Measurements from ENCODE around the gene EPHB3. TPM values are rescaled to one million over a fixed set of nuclear protein-coding genes. Genes with fewer than 3 reads are reported as not detected.

EPHB3 gene
- total RNA-seq, 2 experiments from 2014 or later, result 0.12 to 0.22 TPM

- Mint-ChIP-seq H3K27me3 (peaks cover 18% of the 10 kb centered on the region), H3K4me1 (no peaks in the 10 kb centered on the region), H3K36me3 (ENCODE audit: low read depth) (no peaks in the 10 kb centered on the region), H3K27ac (no peak overlapping the region), H3K9me3 (no peaks in the 10 kb centered on the region), H3K4me3 (no peak overlapping the region)
- ChIA-PET CTCF (interaction anchor here (0.6 to 2.6 kb wide), 5 partner anchors 8 to 210 kb away, joined by 3 to 12 read pairs (median 3); partner anchors contain the start of gene EPHB3), POLR2A (interaction anchor here (0.7 to 1.4 kb wide), 2 partner anchors 8 to 166 kb away, joined by 3 to 5 read pairs; no protein-coding TSS in a partner anchor)
- no peak for DNase-seq
Measured at GRCh38 chr3:184537885-184538665, 23.5 kb upstream of the EPHB3 start.

GRCh38 chr3:184538666-184539431, 22.7 kb upstream of the EPHB3 start:
- H3K27me3 Mint-ChIP-seq, result peaks cover 18% of the 10 kb centered on the region
- H3K36me3 Mint-ChIP-seq (ENCODE audit: low read depth), result no peaks in the 10 kb centered on the region
- no peaks in the 10 kb centered on the region for H3K9me3 Mint-ChIP-seq
- no peak overlapping the region for H3K27ac Mint-ChIP-seq
- ChIA-PET POLR2A (interaction anchor here (1.4 kb wide), 1 partner anchor 9 kb away, joined by 3 read pairs; no protein-coding TSS in a partner anchor), CTCF (interaction anchor here (0.6 to 2.6 kb wide), 4 partner anchors 9 to 72 kb away, joined by 3 to 12 read pairs (median 4); no protein-coding TSS in a partner anchor)
- no peak overlapping the region for H3K4me3 Mint-ChIP-seq
- no peak for DNase-seq
- peaks cover 4% of the 10 kb centered on the region for H3K4me1 Mint-ChIP-seq

GRCh38 chr3:184539801-184540435, 21.7 kb upstream of the EPHB3 start:
- no peak overlapping the region for H3K4me3 Mint-ChIP-seq
- H3K9me3 Mint-ChIP-seq, result no peaks in the 10 kb centered on the region
- ChIA-PET POLR2A (interaction anchor here (1.4 kb wide), 1 partner anchor 10 kb away, joined by 3 read pairs; no protein-coding TSS in a partner anchor), CTCF (interaction anchor here (0.6 to 2.6 kb wide), 6 partner anchors 10 to 255 kb away, joined by 3 to 12 read pairs (median 4); no protein-coding TSS in a partner anchor)
- H3K27ac Mint-ChIP-seq, result no peak overlapping the region
- peaks cover 20% of the 10 kb centered on the region for H3K27me3 Mint-ChIP-seq
- no peak for DNase-seq
- H3K4me1 Mint-ChIP-seq, result peaks cover 8% of the 10 kb centered on the region
- H3K36me3 Mint-ChIP-seq (ENCODE audit: low read depth), result no peaks in the 10 kb centered on the region

- H3K4me1 Mint-ChIP-seq, result peaks cover 8% of the 10 kb centered on the region
- ChIA-PET POLR2A (no interaction called here), CTCF (interaction anchor here (0.6 to 3.2 kb wide), 11 partner anchors 9 to 256 kb away, joined by 3 to 21 read pairs (median 3); no protein-coding TSS in a partner anchor)
- H3K36me3 Mint-ChIP-seq (ENCODE audit: low read depth), result no peaks in the 10 kb centered on the region
- H3K27ac Mint-ChIP-seq, result no peak overlapping the region
- DNase-seq, result peak; percentile 84
- peaks cover 23% of the 10 kb centered on the region for H3K27me3 Mint-ChIP-seq
- no peak overlapping the region for H3K4me3 Mint-ChIP-seq
- H3K9me3 Mint-ChIP-seq, result no peaks in the 10 kb centered on the region
Measured at GRCh38 chr3:184540777-184541681, 20.6 kb upstream of the EPHB3 start.

GRCh38 chr3:184541886-184542562, 19.6 kb upstream of the EPHB3 start:
- Mint-ChIP-seq H3K27me3 (peaks cover 20% of the 10 kb centered on the region), H3K36me3 (ENCODE audit: low read depth) (no peaks in the 10 kb centered on the region), H3K27ac (no peak overlapping the region), H3K4me3 (no peak overlapping the region), H3K9me3 (no peaks in the 10 kb centered on the region), H3K4me1 (peaks cover 8% of the 10 kb centered on the region)
- ChIA-PET CTCF (interaction anchor here (0.9 to 3.2 kb wide), 8 partner anchors 10 to 180 kb away, joined by 3 to 21 read pairs (median 4); no protein-coding TSS in a partner anchor), POLR2A (no interaction called here)
- no peak for DNase-seq

GRCh38 chr3:184542577-184542976, 19.0 kb upstream of the EPHB3 start:
- H3K27ac Mint-ChIP-seq, result no peak overlapping the region
- peaks cover 8% of the 10 kb centered on the region for H3K4me1 Mint-ChIP-seq
- CTCF ChIA-PET, result interaction anchor here (1.0 to 3.2 kb wide), 5 partner anchors 11 to 180 kb away, joined by 4 to 21 read pairs (median 6); no protein-coding TSS in a partner anchor
- no peak for DNase-seq
- no peaks in the 10 kb centered on the region for H3K36me3 Mint-ChIP-seq (ENCODE audit: low read depth)
- POLR2A ChIA-PET, result no interaction called here
- no peaks in the 10 kb centered on the region for H3K9me3 Mint-ChIP-seq
- H3K4me3 Mint-ChIP-seq, result no peak overlapping the region
- peaks cover 19% of the 10 kb centered on the region for H3K27me3 Mint-ChIP-seq

- H3K4me3 Mint-ChIP-seq, result no peak overlapping the region
- no peaks in the 10 kb centered on the region for H3K9me3 Mint-ChIP-seq
Measured at GRCh38 chr3:184543256-184543655, 18.3 kb upstream of the EPHB3 start.

GRCh38 chr3:184543843-184544512, 17.6 kb upstream of the EPHB3 start:
- peaks cover 8% of the 10 kb centered on the region for H3K4me1 Mint-ChIP-seq
- POLR2A ChIA-PET, result no interaction called here
- no peak overlapping the region for H3K27ac Mint-ChIP-seq
- CTCF ChIA-PET, result interaction anchor here (2.0 kb wide), 1 partner anchor 172 kb away, joined by 8 read pairs; no protein-coding TSS in a partner anchor
- no peaks in the 10 kb centered on the region for H3K9me3 Mint-ChIP-seq
- H3K4me3 Mint-ChIP-seq, result no peak overlapping the region
- no peaks in the 10 kb centered on the region for H3K36me3 Mint-ChIP-seq (ENCODE audit: low read depth)
- DNase-seq, result peak; percentile 85
- H3K27me3 Mint-ChIP-seq, result peaks cover 12% of the 10 kb centered on the region

More at GRCh38 chr3:184543256-184543655, 18.3 kb upstream of the EPHB3 start:
- DNase-seq, result no peak
- CTCF ChIA-PET, result interaction anchor here (0.6 to 3.2 kb wide), 5 partner anchors 18 to 396 kb away, joined by 3 to 21 read pairs (median 4); no protein-coding TSS in a partner anchor
- peaks cover 8% of the 10 kb centered on the region for H3K4me1 Mint-ChIP-seq
- no peaks in the 10 kb centered on the region for H3K36me3 Mint-ChIP-seq (ENCODE audit: low read depth)
- no peak overlapping the region for H3K27ac Mint-ChIP-seq
- peaks cover 15% of the 10 kb centered on the region for H3K27me3 Mint-ChIP-seq
- POLR2A ChIA-PET, result no interaction called here

- no peak overlapping the region for H3K4me3 Mint-ChIP-seq
- H3K36me3 Mint-ChIP-seq (ENCODE audit: low read depth), result no peaks in the 10 kb centered on the region
- H3K4me1 Mint-ChIP-seq, result peaks cover 8% of the 10 kb centered on the region
- no peaks in the 10 kb centered on the region for H3K9me3 Mint-ChIP-seq
- ChIA-PET POLR2A (no interaction called here), CTCF (interaction anchor here (2.0 kb wide), 1 partner anchor 172 kb away, joined by 8 read pairs; no protein-coding TSS in a partner anchor)
- no peak overlapping the region for H3K27ac Mint-ChIP-seq
- peaks cover 12% of the 10 kb centered on the region for H3K27me3 Mint-ChIP-seq
- no peak for DNase-seq
Measured at GRCh38 chr3:184544513-184544861, 17.1 kb upstream of the EPHB3 start.

GRCh38 chr3:184545769-184546168, 15.8 kb upstream of the EPHB3 start:
- Mint-ChIP-seq H3K27ac (no peak overlapping the region), H3K4me1 (peaks cover 8% of the 10 kb centered on the region), H3K4me3 (no peak overlapping the region), H3K36me3 (ENCODE audit: low read depth) (no peaks in the 10 kb centered on the region), H3K27me3 (peaks cover 12% of the 10 kb centered on the region), H3K9me3 (no peaks in the 10 kb centered on the region)
- POLR2A ChIA-PET, result interaction anchor here (0.7 kb wide), 1 partner anchor 447 kb away, joined by 5 read pairs; no protein-coding TSS in a partner anchor
- DNase-seq, result no peak
- CTCF ChIA-PET, result interaction anchor here (0.8 to 2.0 kb wide), 4 partner anchors 12 to 241 kb away, joined by 3 to 8 read pairs (median 4); no protein-coding TSS in a partner anchor
